Nephron progenitor cell (in vitro differentiated cells): Measurements from ENCODE around the gene SIK3.
A peak's percentile ranks its signal among the peaks of the same experiment; 100 is the strongest.

Experiments used
- DNase-seq: peaks from one replicate; pipeline ENCODE4 v3.0.0; 2021
- H3K27ac Mint-ChIP-seq: 2 replicates; pipeline ENCODE4 v1.8.0; 2021; ENCODE audit warnings: mild to moderate bottlenecking, moderate library complexity, mixed read lengths
- H3K27me3 Mint-ChIP-seq: 2 replicates; pipeline ENCODE4 v1.8.0; 2021; ENCODE audit warnings: mild to moderate bottlenecking, low read depth, mixed read lengths; ENCODE audit not compliant: poor library complexity
- H3K36me3 Mint-ChIP-seq: 2 replicates; pipeline ENCODE4 v1.8.0; 2021; ENCODE audit warnings: low read depth, mixed read lengths
- H3K4me1 Mint-ChIP-seq: 2 replicates; pipeline ENCODE4 v1.8.0; 2021; ENCODE audit warnings: mixed read lengths
- H3K4me3 Mint-ChIP-seq: 2 replicates; pipeline ENCODE4 v1.8.0; 2021; ENCODE audit warnings: mild to moderate bottlenecking, moderate library complexity, mixed read lengths
- H3K9me3 Mint-ChIP-seq: 2 replicates; pipeline ENCODE4 v1.8.0; 2021; ENCODE audit warnings: mild to moderate bottlenecking, moderate library complexity, mixed read lengths
- CTCF ChIP-seq: fragments of 200-600 bp; sonication (generic); IDR thresholded peaks from 2 replicates; pipeline ENCODE4 v1.5.0; 2021; ENCODE audit warnings: antibody characterized with exemption

The SIK3 gene

DNA sequence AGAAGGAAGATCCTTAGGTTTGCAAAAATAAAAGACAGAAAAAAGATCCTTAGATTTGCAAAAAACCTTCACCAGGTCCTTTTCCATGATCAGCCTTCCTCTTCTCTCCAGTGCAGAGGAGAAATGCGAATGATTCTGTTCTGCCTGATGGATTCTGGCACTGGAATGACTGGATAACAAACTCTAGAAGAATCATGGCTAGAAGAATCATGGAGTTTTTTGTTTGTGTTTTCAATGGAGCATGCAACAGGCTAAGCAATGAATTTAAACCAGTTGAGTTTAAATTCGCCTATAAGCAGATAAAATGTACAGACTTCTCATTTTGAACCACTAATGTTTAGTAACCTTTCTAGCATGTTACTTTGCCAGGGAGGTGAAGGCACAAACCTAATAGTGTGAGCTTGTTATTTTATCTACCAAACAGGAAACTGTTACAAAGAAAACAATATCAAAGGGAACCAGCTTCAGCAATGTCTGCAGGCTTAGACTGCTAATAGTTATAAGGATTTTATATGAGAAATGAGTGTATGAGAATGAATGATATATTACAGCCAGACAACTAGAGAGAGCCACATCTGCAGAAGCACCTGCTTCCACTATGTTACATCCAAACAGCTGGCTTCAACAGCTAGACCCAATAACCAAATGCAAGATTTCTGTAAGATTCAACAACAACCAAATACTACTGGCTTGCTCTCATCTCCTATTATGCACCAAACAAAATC lies 196.1 kb downstream of the SIK3 start:
- peaks cover 14% of the 10 kb centered on the region for H3K4me1 Mint-ChIP-seq
- H3K27ac Mint-ChIP-seq = no peak overlapping the region
- peaks cover 17% of the 10 kb centered on the region for H3K9me3 Mint-ChIP-seq
- no peak overlapping the region for H3K4me3 Mint-ChIP-seq
- no peaks in the 10 kb centered on the region for H3K27me3 Mint-ChIP-seq
- TF ChIP-seq CTCF = no peak
- H3K36me3 Mint-ChIP-seq = peaks cover 35% of the 10 kb centered on the region
- DNase-seq = no peak

- Mint-ChIP-seq H3K27me3 (no peaks in the 10 kb centered on the region), H3K4me3 (no peak overlapping the region), H3K36me3 (peaks cover 41% of the 10 kb centered on the region), H3K27ac (no peak overlapping the region), H3K4me1 (peaks cover 14% of the 10 kb centered on the region), H3K9me3 (peaks cover 17% of the 10 kb centered on the region)
- no peak for DNase-seq
- no peak for TF ChIP-seq CTCF
Observed at GRCh38 chr11:116901211-116901610, 197.0 kb downstream of the SIK3 start.

DNA sequence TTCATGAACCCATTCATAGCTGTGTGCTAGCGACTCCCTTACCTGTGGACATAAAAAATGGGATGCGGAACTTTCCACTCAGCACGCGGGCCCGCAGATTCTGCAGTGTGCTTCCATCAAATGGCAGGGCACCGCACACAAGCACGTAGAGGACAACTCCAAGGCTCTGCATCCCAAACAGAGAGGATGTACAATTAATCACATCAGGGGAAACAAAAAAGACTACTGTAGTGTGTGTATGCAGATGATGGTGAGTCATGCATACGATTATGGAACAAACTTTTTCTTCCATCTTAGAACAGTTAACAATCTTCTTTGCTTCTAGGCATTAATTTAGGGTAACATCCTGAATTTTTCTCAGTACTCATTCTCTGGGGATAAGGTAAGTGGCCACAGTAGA lies 202.0 kb downstream of the SIK3 start:
- H3K27me3 Mint-ChIP-seq = no peaks in the 10 kb centered on the region
- no peak for TF ChIP-seq CTCF
- H3K4me1 Mint-ChIP-seq = peaks cover 21% of the 10 kb centered on the region
- no peak overlapping the region for H3K27ac Mint-ChIP-seq
- H3K4me3 Mint-ChIP-seq = no peak overlapping the region
- H3K36me3 Mint-ChIP-seq = peaks cover 51% of the 10 kb centered on the region
- H3K9me3 Mint-ChIP-seq = peaks cover 17% of the 10 kb centered on the region
- no peak for DNase-seq

- peak; percentile 38 for DNase-seq
- Mint-ChIP-seq H3K9me3 (peaks cover 12% of the 10 kb centered on the region), H3K4me1 (peaks cover 21% of the 10 kb centered on the region), H3K27ac (peak overlapping the region; percentile 31), H3K4me3 (no peak overlapping the region), H3K36me3 (peaks cover 45% of the 10 kb centered on the region), H3K27me3 (no peaks in the 10 kb centered on the region)
- TF ChIP-seq CTCF = peak; percentile 40
Observed at GRCh38 chr11:116895048-116895757, 203.0 kb downstream of the SIK3 start.

DNA sequence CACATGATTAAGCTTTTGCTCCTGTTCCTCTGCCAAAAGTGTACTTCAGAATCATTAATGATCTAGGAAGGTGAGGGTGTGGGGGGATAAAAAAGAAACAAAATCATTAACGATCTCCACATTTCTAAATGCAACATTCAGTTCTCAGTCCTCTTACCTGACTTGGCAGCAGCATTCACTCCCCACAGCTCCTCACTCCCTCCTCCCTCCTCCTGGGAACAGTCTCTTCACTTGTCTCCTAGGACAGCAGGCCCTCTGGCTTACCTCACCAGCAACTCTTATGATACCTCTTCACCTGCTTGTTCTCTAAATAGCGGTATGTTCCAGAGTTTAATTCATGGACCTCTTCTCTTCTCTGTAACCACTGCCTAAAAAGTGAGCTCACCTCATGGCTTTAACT lies 204.3 kb downstream of the SIK3 start:
- no peak overlapping the region for H3K4me3 Mint-ChIP-seq

More for the DNA sequence above, 204.3 kb downstream of the SIK3 start:
- no peak for DNase-seq
- peaks cover 32% of the 10 kb centered on the region for H3K36me3 Mint-ChIP-seq
- no peak for TF ChIP-seq CTCF
- no peaks in the 10 kb centered on the region for H3K27me3 Mint-ChIP-seq
- H3K27ac Mint-ChIP-seq = peak overlapping the region; percentile 16
- H3K4me1 Mint-ChIP-seq = peaks cover 21% of the 10 kb centered on the region
- H3K9me3 Mint-ChIP-seq = no peaks in the 10 kb centered on the region
